Measurements from ENCODE around the gene GUCY2D.
A peak's percentile ranks its signal among the peaks of the same experiment; 100 is the strongest.

GUCY2D gene

GRCh38 chr17:8031261-8031661 is 28.8 kb downstream of the GUCY2D start:
- H3K4me3 ChIP-seq (ENCODE audit: control insufficient read depth, low read depth, low read length): no peak overlapping the region

GRCh38 chr17:8031950-8032349 is 29.5 kb downstream of the GUCY2D start:
- no peak for TF ChIP-seq CTCF (conservative IDR thresholded peaks at IDR 0.05; ENCODE audit: control insufficient read depth, insufficient read depth, low read depth, low read length)
- DNase-seq (ENCODE audit: low read depth): no peak
- no peak overlapping the region for H3K4me3 ChIP-seq (ENCODE audit: control insufficient read depth, low read depth, low read length)

More at GRCh38 chr17:8031261-8031661, 28.8 kb downstream of the GUCY2D start:
- DNase-seq (ENCODE audit: low read depth): no peak
- no peak for TF ChIP-seq CTCF (conservative IDR thresholded peaks at IDR 0.05; ENCODE audit: control insufficient read depth, insufficient read depth, low read depth, low read length)

GRCh38 chr17:8032442-8032841 is 30.0 kb downstream of the GUCY2D start:
- H3K4me3 ChIP-seq (ENCODE audit: control insufficient read depth, low read depth, low read length): no peak overlapping the region
- TF ChIP-seq CTCF (conservative IDR thresholded peaks at IDR 0.05; ENCODE audit: control insufficient read depth, insufficient read depth, low read depth, low read length): no peak
- no peak for DNase-seq (ENCODE audit: low read depth)

GRCh38 chr17:8038954-8039610 is 36.7 kb downstream of the GUCY2D start, which contains the start of gene ALOX15B:
TSS of gene ALOX15B (plus strand) at chr17:8039059. CDS start at chr17:8039156, 97 bp downstream.
- DNase-seq (ENCODE audit: low read depth): no peak
- no peak for TF ChIP-seq CTCF (conservative IDR thresholded peaks at IDR 0.05; ENCODE audit: control insufficient read depth, insufficient read depth, low read depth, low read length)
- H3K4me3 ChIP-seq (ENCODE audit: control insufficient read depth, low read depth, low read length): peak within 1 kb of the TSS; percentile 25

- TF ChIP-seq CTCF (conservative IDR thresholded peaks at IDR 0.05; ENCODE audit: control insufficient read depth, insufficient read depth, low read depth, low read length): no peak
- H3K4me3 ChIP-seq (ENCODE audit: control insufficient read depth, low read depth, low read length): no peak overlapping the region
Measured at GRCh38 chr17:8039611-8040168, 37.3 kb downstream of the GUCY2D start.

GRCh38 chr17:8041249-8041928 is 39.0 kb downstream of the GUCY2D start:
- H3K4me3 ChIP-seq (ENCODE audit: control insufficient read depth, low read depth, low read length): no peak overlapping the region
- DNase-seq (ENCODE audit: low read depth): peak; percentile 95
- peak; percentile 72 for TF ChIP-seq CTCF (conservative IDR thresholded peaks at IDR 0.05; ENCODE audit: control insufficient read depth, insufficient read depth, low read depth, low read length)

More at GRCh38 chr17:8039611-8040168, 37.3 kb downstream of the GUCY2D start:
- DNase-seq (ENCODE audit: low read depth): no peak
